ENCODE measurements around the gene GALNT18.

The GALNT18 gene

GRCh38 chr11:11624204-11624603 lies 2.4 kb upstream of the GALNT18 start:
- DNase-seq (ENCODE audit: low read depth in 2 of 2) = no peak

- DNase-seq (ENCODE audit: low read depth in 2 of 2) = no peak
Observed at GRCh38 chr11:11622772-11623171, 967 bp upstream of the GALNT18 start.

GRCh38 chr11:11622340-11622706 lies 518 bp upstream of the GALNT18 start:
- no peak for DNase-seq (ENCODE audit: low read depth in 2 of 2)

- DNase-seq (ENCODE audit: low read depth in 2 of 2) = no peak
Observed at GRCh38 chr11:11620921-11621572, 758 bp downstream of the GALNT18 start.

- DNase-seq (ENCODE audit: low read depth in 2 of 2) = no peak
Observed at GRCh38 chr11:11620173-11620920, 1.5 kb downstream of the GALNT18 start.

- DNase-seq (ENCODE audit: low read depth in 2 of 2) = no peak
Observed at GRCh38 chr11:11618973-11619435, 2.8 kb downstream of the GALNT18 start.

- DNase-seq (ENCODE audit: low read depth in 2 of 2) = no peak
Observed at GRCh38 chr11:11615086-11615485, 6.7 kb downstream of the GALNT18 start.

GRCh38 chr11:11612439-11612838 lies 9.4 kb downstream of the GALNT18 start:
- DNase-seq (ENCODE audit: low read depth in 2 of 2) = no peak

- no peak for DNase-seq (ENCODE audit: low read depth in 2 of 2)
Observed at GRCh38 chr11:11611381-11611780, 10.4 kb downstream of the GALNT18 start.

GRCh38 chr11:11608783-11609232 lies 13.0 kb downstream of the GALNT18 start:
- DNase-seq (ENCODE audit: low read depth in 2 of 2) = no peak

GRCh38 chr11:11607772-11608171 lies 14.0 kb downstream of the GALNT18 start:
- DNase-seq (ENCODE audit: low read depth in 2 of 2) = no peak

GRCh38 chr11:11605821-11606450 lies 15.9 kb downstream of the GALNT18 start:
- DNase-seq (ENCODE audit: low read depth in 2 of 2) = no peak

- no peak for DNase-seq (ENCODE audit: low read depth in 2 of 2)
Observed at GRCh38 chr11:11605181-11605580, 16.6 kb downstream of the GALNT18 start.

GRCh38 chr11:11604370-11604990 lies 17.3 kb downstream of the GALNT18 start:
- DNase-seq (ENCODE audit: low read depth in 2 of 2) = no peak

GRCh38 chr11:11602011-11602410 lies 19.8 kb downstream of the GALNT18 start:
- no peak for DNase-seq (ENCODE audit: low read depth in 2 of 2)

GRCh38 chr11:11600288-11600687 lies 21.5 kb downstream of the GALNT18 start:
- no peak for DNase-seq (ENCODE audit: low read depth in 2 of 2)

- no peak for DNase-seq (ENCODE audit: low read depth in 2 of 2)
Observed at GRCh38 chr11:11598243-11598642, 23.6 kb downstream of the GALNT18 start.

- DNase-seq (ENCODE audit: low read depth in 2 of 2) = no peak
Observed at GRCh38 chr11:11594162-11594561, 27.6 kb downstream of the GALNT18 start.

GRCh38 chr11:11592146-11592684 lies 29.6 kb downstream of the GALNT18 start:
- no peak for DNase-seq (ENCODE audit: low read depth in 2 of 2)

- no peak for DNase-seq (ENCODE audit: low read depth in 2 of 2)
Observed at GRCh38 chr11:11589437-11589836, 32.4 kb downstream of the GALNT18 start.

GRCh38 chr11:11588891-11589290 lies 32.9 kb downstream of the GALNT18 start:
- no peak for DNase-seq (ENCODE audit: low read depth in 2 of 2)

- no peak for DNase-seq (ENCODE audit: low read depth in 2 of 2)
Observed at GRCh38 chr11:11588243-11588642, 33.6 kb downstream of the GALNT18 start.
